ENCODE results near the gene MALAT1. TPM values are rescaled to one million over a fixed set of nuclear protein-coding genes. Genes with fewer than 3 reads are reported as not detected.
A peak's percentile ranks its signal among the peaks of the same experiment; 100 is the strongest.

MALAT1 gene
- total and polyA plus RNA-seq, 2 of the 13 experiments (the other 11 are each of a cell fraction or from before 2014, with no cell fraction given): 143 to 1,237 TPM

DNA sequence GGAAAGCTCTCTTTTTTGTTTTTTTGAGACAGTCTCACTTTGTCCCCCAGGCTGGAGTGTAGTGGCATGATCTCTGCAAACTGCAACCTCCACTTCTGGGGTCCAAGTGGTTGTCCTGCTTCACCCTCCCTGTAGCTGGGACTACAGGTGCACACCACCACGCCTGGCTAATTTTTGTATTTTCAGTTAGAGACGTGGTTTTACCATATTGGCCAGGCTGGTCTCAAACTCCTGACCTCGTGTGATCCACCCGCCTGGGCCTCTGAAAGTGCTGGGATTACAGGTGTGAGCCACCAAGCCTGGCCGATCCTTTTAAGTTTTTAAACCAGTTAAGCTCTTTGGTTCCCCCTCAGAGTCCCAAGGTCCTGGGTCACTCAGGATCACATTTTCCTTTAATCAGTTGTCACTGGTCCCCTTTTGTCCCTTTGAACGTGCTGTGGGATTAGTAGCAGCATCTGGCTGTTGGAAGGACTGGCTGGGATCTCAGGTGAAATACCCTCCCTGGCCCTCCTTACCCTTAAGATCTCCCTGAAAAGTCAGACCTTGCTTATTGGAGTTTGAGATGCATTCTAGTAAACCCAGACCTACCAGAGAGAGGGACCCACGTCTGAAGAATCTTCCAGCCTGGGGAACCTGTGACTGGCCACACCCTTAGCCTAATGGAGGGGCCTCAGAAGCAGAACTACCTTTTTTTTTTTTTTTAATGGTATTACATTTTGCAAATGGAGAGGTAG lies 8.1 kb downstream of the MALAT1 start (continued):
- TF ChIP-seq, protein P1, sequence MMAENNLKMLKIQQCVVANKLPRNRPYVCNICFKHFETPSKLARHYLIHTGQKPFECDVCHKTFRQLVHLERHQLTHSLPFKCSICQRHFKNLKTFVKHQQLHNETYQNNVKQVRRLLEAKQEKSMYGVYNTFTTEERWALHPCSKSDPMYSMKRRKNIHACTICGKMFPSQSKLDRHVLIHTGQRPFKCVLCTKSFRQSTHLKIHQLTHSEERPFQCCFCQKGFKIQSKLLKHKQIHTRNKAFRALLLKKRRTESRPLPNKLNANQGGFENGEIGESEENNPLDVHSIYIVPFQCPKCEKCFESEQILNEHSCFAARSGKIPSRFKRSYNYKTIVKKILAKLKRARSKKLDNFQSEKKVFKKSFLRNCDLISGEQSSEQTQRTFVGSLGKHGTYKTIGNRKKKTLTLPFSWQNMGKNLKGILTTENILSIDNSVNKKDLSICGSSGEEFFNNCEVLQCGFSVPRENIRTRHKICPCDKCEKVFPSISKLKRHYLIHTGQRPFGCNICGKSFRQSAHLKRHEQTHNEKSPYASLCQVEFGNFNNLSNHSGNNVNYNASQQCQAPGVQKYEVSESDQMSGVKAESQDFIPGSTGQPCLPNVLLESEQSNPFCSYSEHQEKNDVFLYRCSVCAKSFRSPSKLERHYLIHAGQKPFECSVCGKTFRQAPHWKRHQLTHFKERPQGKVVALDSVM (CRISPR knock-in tag; IDR thresholded peaks at IDR 0.05): no peak
- TF ChIP-seq ZNF510 (CRISPR knock-in tag; IDR thresholded peaks at IDR 0.05; ENCODE audit: low read depth) (no peak), ZFY (CRISPR knock-in tag; IDR thresholded peaks at IDR 0.05) (0 out of 2 replicates have a peak, but pooled peaks have one; percentile 7), CBX2 (IDR thresholded peaks at IDR 0.05; ENCODE audit: low read depth, low read length) (no peak), CBX2 (CRISPR knock-in tag; IDR thresholded peaks at IDR 0.05; ENCODE audit: low read depth) (no peak), MIER3 (CRISPR knock-in tag; IDR thresholded peaks at IDR 0.05; ENCODE audit: borderline replicate concordance) (no peak), RELA (CRISPR knock-in tag; IDR thresholded peaks at IDR 0.05) (no peak), NR2F6 (IDR thresholded peaks at IDR 0.05) (peak; percentile 9; the same call in 1 of the 2 replicates), NR2F6 (CRISPR knock-in tag; IDR thresholded peaks at IDR 0.05) (no peak; the same call in 1 of the 2 replicates), ZNF816 (CRISPR knock-in tag; IDR thresholded peaks at IDR 0.05; ENCODE audit: borderline replicate concordance) (no peak), ZNF839 (CRISPR knock-in tag; IDR thresholded peaks at IDR 0.05; ENCODE audit: borderline replicate concordance) (no peak), ZNF431 (CRISPR knock-in tag; IDR thresholded peaks at IDR 0.05; ENCODE audit: borderline replicate concordance, low read depth) (no peak), AGO2 (optimal IDR thresholded peaks at IDR 0.05; ENCODE audit: low read depth, low read length) (peak; percentile 95), ASH2L (IDR thresholded peaks at IDR 0.05; ENCODE audit: insufficient read length, low read depth, low read length) (peak; percentile 4), AKAP8 (CRISPR knock-in tag; IDR thresholded peaks at IDR 0.05) (no peak), RXRA (CRISPR knock-in tag; IDR thresholded peaks at IDR 0.05) (0 out of 2 replicates have a peak, but pooled peaks have one; percentile 25), DPF2 (CRISPR knock-in tag; IDR thresholded peaks at IDR 0.05; ENCODE audit: borderline replicate concordance, low read depth) (no peak), JUNB (CRISPR knock-in tag; IDR thresholded peaks at IDR 0.05; ENCODE audit: borderline replicate concordance) (no peak), TAF15 (IDR thresholded peaks at IDR 0.05; ENCODE audit: low read depth, low read length, poor library complexity, severe bottlenecking) (no peak), TBX3 (IDR thresholded peaks at IDR 0.05; ENCODE audit: borderline replicate concordance) (no peak), ATRX (CRISPR knock-in tag; IDR thresholded peaks at IDR 0.05; ENCODE audit: borderline replicate concordance) (no peak)
- TF ChIP-seq, protein P2, sequence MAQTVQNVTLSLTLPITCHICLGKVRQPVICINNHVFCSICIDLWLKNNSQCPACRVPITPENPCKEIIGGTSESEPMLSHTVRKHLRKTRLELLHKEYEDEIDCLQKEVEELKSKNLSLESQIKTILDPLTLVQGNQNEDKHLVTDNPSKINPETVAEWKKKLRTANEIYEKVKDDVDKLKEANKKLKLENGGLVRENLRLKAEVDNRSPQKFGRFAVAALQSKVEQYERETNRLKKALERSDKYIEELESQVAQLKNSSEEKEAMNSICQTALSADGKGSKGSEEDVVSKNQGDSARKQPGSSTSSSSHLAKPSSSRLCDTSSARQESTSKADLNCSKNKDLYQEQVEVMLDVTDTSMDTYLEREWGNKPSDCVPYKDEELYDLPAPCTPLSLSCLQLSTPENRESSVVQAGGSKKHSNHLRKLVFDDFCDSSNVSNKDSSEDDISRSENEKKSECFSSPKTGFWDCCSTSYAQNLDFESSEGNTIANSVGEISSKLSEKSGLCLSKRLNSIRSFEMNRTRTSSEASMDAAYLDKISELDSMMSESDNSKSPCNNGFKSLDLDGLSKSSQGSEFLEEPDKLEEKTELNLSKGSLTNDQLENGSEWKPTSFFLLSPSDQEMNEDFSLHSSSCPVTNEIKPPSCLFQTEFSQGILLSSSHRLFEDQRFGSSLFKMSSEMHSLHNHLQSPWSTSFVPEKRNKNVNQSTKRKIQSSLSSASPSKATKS (CRISPR knock-in tag; IDR thresholded peaks at IDR 0.05): 0 out of 2 replicates have a peak, but pooled peaks have one; percentile 58
- TF ChIP-seq, protein P3, sequence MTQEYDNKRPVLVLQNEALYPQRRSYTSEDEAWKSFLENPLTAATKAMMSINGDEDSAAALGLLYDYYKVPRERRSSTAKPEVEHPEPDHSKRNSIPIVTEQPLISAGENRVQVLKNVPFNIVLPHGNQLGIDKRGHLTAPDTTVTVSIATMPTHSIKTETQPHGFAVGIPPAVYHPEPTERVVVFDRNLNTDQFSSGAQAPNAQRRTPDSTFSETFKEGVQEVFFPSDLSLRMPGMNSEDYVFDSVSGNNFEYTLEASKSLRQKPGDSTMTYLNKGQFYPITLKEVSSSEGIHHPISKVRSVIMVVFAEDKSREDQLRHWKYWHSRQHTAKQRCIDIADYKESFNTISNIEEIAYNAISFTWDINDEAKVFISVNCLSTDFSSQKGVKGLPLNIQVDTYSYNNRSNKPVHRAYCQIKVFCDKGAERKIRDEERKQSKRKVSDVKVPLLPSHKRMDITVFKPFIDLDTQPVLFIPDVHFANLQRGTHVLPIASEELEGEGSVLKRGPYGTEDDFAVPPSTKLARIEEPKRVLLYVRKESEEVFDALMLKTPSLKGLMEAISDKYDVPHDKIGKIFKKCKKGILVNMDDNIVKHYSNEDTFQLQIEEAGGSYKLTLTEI (CRISPR knock-in tag; conservative IDR thresholded peaks at IDR 0.05): no peak

Data from HepG2 (cell line).